HG02938 (cell line): ENCODE results near the gene AMN1.

ENCODE experiments used
- ATAC-seq: cut with Tn5 transposase; IDR thresholded peaks from one replicate; pipeline ENCODE4 v1.9.1; 2021; ENCODE audit warnings: mild to moderate bottlenecking, moderate library complexity; ENCODE audit not compliant: unreplicated experiment

The AMN1 gene

GRCh38 chr12:31633464-31633863 is 95.4 kb downstream of the AMN1 start:
- no peak for ATAC-seq

GRCh38 chr12:31631809-31632208 is 97.0 kb downstream of the AMN1 start:
- ATAC-seq, result no peak

- ATAC-seq, result no peak
Observed at GRCh38 chr12:31631023-31631724, 97.6 kb downstream of the AMN1 start.

GRCh38 chr12:31629756-31630732 is 98.8 kb downstream of the AMN1 start:
- ATAC-seq, result no peak

GRCh38 chr12:31627456-31628054 is 101.3 kb downstream of the AMN1 start:
- ATAC-seq, result no peak

GRCh38 chr12:31626270-31626995 is 102.4 kb downstream of the AMN1 start:
- ATAC-seq, result no peak

- no peak for ATAC-seq
Observed at GRCh38 chr12:31622038-31622437, 106.8 kb downstream of the AMN1 start.
